HG03103 (cell line): ENCODE data around the gene ADAMTS13.

Source experiments
- ATAC-seq: cut with Tn5 transposase; IDR thresholded peaks from one replicate; pipeline ENCODE4 v1.9.1; 2021; ENCODE audit warnings: low read depth; ENCODE audit not compliant: unreplicated experiment

ADAMTS13 gene

GRCh38 chr9:133485531-133486260 lies 63.5 kb downstream of the ADAMTS13 start:
- ATAC-seq: no peak

GRCh38 chr9:133487331-133487725 lies 65.2 kb downstream of the ADAMTS13 start:
- ATAC-seq: no peak

GRCh38 chr9:133488686-133489252 lies 66.6 kb downstream of the ADAMTS13 start:
- no peak for ATAC-seq

GRCh38 chr9:133489253-133490190 lies 67.4 kb downstream of the ADAMTS13 start:
- ATAC-seq: no peak

- ATAC-seq: no peak
Observed at GRCh38 chr9:133490201-133490681, 68.1 kb downstream of the ADAMTS13 start.

- no peak for ATAC-seq
Observed at GRCh38 chr9:133490865-133491655, 68.9 kb downstream of the ADAMTS13 start.

GRCh38 chr9:133491656-133491925 lies 69.4 kb downstream of the ADAMTS13 start:
- ATAC-seq: no peak

GRCh38 chr9:133492061-133493021 lies 70.2 kb downstream of the ADAMTS13 start:
- no peak for ATAC-seq

- no peak for ATAC-seq
Observed at GRCh38 chr9:133493428-133493827, 71.3 kb downstream of the ADAMTS13 start.

GRCh38 chr9:133493845-133494540 lies 71.8 kb downstream of the ADAMTS13 start:
- ATAC-seq: no peak

- no peak for ATAC-seq
Observed at GRCh38 chr9:133494636-133495326, 72.6 kb downstream of the ADAMTS13 start.

GRCh38 chr9:133495327-133496293 lies 73.4 kb downstream of the ADAMTS13 start:
- no peak for ATAC-seq

GRCh38 chr9:133496861-133497842 lies 75.0 kb downstream of the ADAMTS13 start:
- no peak for ATAC-seq

- no peak for ATAC-seq
Observed at GRCh38 chr9:133499132-133499891, 77.1 kb downstream of the ADAMTS13 start.

- no peak for ATAC-seq
Observed at GRCh38 chr9:133499892-133500270, 77.7 kb downstream of the ADAMTS13 start.
